ENCODE measurements around the gene OR6Q1. TPM values are rescaled to one million over a fixed set of nuclear protein-coding genes. Genes with fewer than 3 reads are reported as not detected.

The OR6Q1 gene
- polyA plus RNA-seq, 1 of the 3 experiments (the other 2 are of a cell fraction): not detected

- TF ChIP-seq EP300 (IDR thresholded peaks at IDR 0.05; ENCODE audit: borderline replicate concordance in 1 of 2, low read depth in 1 of 2, low read length in 1 of 2) (no peak), JUND (IDR thresholded peaks at IDR 0.05) (no peak), TCF12 (IDR thresholded peaks at IDR 0.05) (no peak)
Observed at GRCh38 chr11:58046231-58046630, 15.5 kb downstream of the OR6Q1 start (continued).

DNA sequence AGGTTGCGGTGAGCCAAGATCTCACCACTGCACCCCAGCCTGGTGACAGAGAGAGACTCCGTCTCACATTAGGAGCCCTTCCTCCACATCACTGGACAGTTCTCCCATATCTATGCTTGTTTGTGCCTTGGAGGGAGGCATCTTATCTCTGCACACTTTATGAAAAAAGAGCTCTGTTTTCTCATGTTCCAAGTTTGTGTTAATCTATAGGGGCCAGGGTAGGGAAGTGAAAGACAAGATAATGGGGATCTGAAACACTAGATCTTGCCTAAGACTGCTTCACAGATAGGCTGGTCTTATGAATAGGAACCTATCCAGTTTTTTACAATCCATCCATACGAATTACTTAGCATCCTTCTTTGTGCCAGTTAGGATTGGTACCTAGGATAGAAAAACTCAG lies 17.1 kb downstream of the OR6Q1 start:
- no peak overlapping the region for H2AFZ ChIP-seq (ENCODE audit: low read depth)

More for the DNA sequence above, 17.1 kb downstream of the OR6Q1 start:
- H3F3A ChIP-seq (replicated peaks; ENCODE audit: insufficient read depth): no peaks in the 10 kb centered on the region
- no peak for TF ChIP-seq NRF1 (IDR thresholded peaks at IDR 0.05; ENCODE audit: low read depth, low read length)
- no peak for TF ChIP-seq CTCF (IDR thresholded peaks at IDR 0.05)
- no peak for TF ChIP-seq FOXM1 (IDR thresholded peaks at IDR 0.05; ENCODE audit: low read depth)
- TF ChIP-seq MXI1 (IDR thresholded peaks at IDR 0.05; ENCODE audit: low read depth, low read length): no peak
- TF ChIP-seq ELF1 (IDR thresholded peaks at IDR 0.05): no peak
- no peak for TF ChIP-seq TCF12 (IDR thresholded peaks at IDR 0.05)
- TF ChIP-seq, protein P1, sequence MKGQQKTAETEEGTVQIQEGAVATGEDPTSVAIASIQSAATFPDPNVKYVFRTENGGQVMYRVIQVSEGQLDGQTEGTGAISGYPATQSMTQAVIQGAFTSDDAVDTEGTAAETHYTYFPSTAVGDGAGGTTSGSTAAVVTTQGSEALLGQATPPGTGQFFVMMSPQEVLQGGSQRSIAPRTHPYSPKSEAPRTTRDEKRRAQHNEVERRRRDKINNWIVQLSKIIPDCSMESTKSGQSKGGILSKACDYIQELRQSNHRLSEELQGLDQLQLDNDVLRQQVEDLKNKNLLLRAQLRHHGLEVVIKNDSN (IDR thresholded peaks at IDR 0.05; ENCODE audit: borderline replicate concordance, low read depth): no peak
- no peak for TF ChIP-seq RCOR1 (IDR thresholded peaks at IDR 0.05; ENCODE audit: low read length)
- TF ChIP-seq RAD21 (IDR thresholded peaks at IDR 0.05; ENCODE audit: low read length): no peak
- no peak for TF ChIP-seq SIN3A (IDR thresholded peaks at IDR 0.05; ENCODE audit: borderline replicate concordance, low read depth, low read length)
- TF ChIP-seq TEAD4 (IDR thresholded peaks at IDR 0.05; ENCODE audit: borderline replicate concordance, insufficient read depth): no peak
- TF ChIP-seq MEF2A (IDR thresholded peaks at IDR 0.05; ENCODE audit: borderline replicate concordance, low read depth): no peak
- no peak for TF ChIP-seq RFX5 (IDR thresholded peaks at IDR 0.05; ENCODE audit: low read length)
- TF ChIP-seq GABPA (IDR thresholded peaks at IDR 0.05; ENCODE audit: low read depth): no peak
- no peak for TF ChIP-seq TAF1 (IDR thresholded peaks at IDR 0.05; ENCODE audit: borderline replicate concordance, low read depth, low read length)
- no peak for TF ChIP-seq EZH2phosphoT487 (IDR thresholded peaks at IDR 0.05; ENCODE audit: borderline replicate concordance, low read depth)
- TF ChIP-seq FOSL2 (IDR thresholded peaks at IDR 0.05; ENCODE audit: borderline replicate concordance, low read depth): no peak
- TF ChIP-seq PBX3 (IDR thresholded peaks at IDR 0.05): no peak
- no peak for TF ChIP-seq JUND (IDR thresholded peaks at IDR 0.05)
- TF ChIP-seq, protein P2, sequence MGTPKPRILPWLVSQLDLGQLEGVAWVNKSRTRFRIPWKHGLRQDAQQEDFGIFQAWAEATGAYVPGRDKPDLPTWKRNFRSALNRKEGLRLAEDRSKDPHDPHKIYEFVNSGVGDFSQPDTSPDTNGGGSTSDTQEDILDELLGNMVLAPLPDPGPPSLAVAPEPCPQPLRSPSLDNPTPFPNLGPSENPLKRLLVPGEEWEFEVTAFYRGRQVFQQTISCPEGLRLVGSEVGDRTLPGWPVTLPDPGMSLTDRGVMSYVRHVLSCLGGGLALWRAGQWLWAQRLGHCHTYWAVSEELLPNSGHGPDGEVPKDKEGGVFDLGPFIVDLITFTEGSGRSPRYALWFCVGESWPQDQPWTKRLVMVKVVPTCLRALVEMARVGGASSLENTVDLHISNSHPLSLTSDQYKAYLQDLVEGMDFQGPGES (IDR thresholded peaks at IDR 0.05; ENCODE audit: low read depth, low read length): no peak
- H3K27me3 ChIP-seq (ENCODE audit: insufficient read depth): peaks cover 8% of the 10 kb centered on the region; the same call in 1 of the 2 replicates
- no peak overlapping the region for H3K9ac ChIP-seq
- H3K4me3 ChIP-seq (ENCODE audit: low read depth in 2 of 2, low read length in 1 of 2): no peak overlapping the region
- 37% methylated on average over 3 of the region's 3 CpGs for whole genome bisulfite sequencing (ENCODE audit: low lambda C conversion rate)
- CTCF ChIA-PET: no interaction called here
- H3K4me2 ChIP-seq: no peak overlapping the region
- H3K9me2 ChIP-seq: no peaks in the 10 kb centered on the region
- no peaks in the 10 kb centered on the region for H3K9me3 ChIP-seq
- POLR2A ChIA-PET: no interaction called here
- H3K79me2 ChIP-seq (ENCODE audit: insufficient read depth): no peaks in the 10 kb centered on the region
- H3K27ac ChIP-seq (ENCODE audit: low read depth in 2 of 2, low read length in 1 of 2): no peak overlapping the region
- H3K4me1 ChIP-seq (ENCODE audit: control insufficient read depth in 1 of 2, insufficient read depth in 2 of 2, low read depth in 1 of 2, low read length in 1 of 2): no peaks in the 10 kb centered on the region
- H3K36me3 ChIP-seq (replicated peaks in 1 of 2; ENCODE audit: control insufficient read depth in 1 of 2, insufficient read depth in 2 of 2, low read length in 1 of 2): no peaks in the 10 kb centered on the region
- no peak for DNase-seq
- no peaks in the 10 kb centered on the region for H4K20me1 ChIP-seq (ENCODE audit: insufficient read depth)
